Karpas-422 (cell line): ENCODE measurements around the gene STRC. TPM values are rescaled to one million over a fixed set of nuclear protein-coding genes. Genes with fewer than 3 reads are reported as not detected.
"Not testable (repeated sequence)": the region's sequence is repeated elsewhere in the genome, so short reads cannot be mapped to it uniquely, and the experiment has no call there.

Experiments used
- DNase-seq: peaks from one replicate; pipeline ENCODE4 v3.0.0-alpha.2; 2015
- H2AFZ ChIP-seq: fragments of 200-600 bp; sonication (generic); 2 replicates; pipeline ENCODE4 v1.6.1; 2014; ENCODE audit warnings: antibody characterized with exemption, low read length, mixed read lengths
- H3K27ac ChIP-seq: fragments of 200-600 bp; sonication (generic); 2 replicates; pipeline ENCODE4 v1.5.1; 2014; ENCODE audit warnings: mild to moderate bottlenecking, low read length, moderate library complexity
- H3K27me3 ChIP-seq: fragments of 200-600 bp; sonication (generic); 2 replicates; pipeline ENCODE4 v1.6.1; 2014; ENCODE audit warnings: low read length, mixed read lengths
- H3K36me3 ChIP-seq: fragments of 200-600 bp; sonication (generic); 2 replicates; pipeline ENCODE4 v1.6.1; 2014; ENCODE audit warnings: low read length, mixed read lengths; ENCODE audit not compliant: insufficient read depth
- H3K4me1 ChIP-seq: fragments of 200-600 bp; sonication (generic); 2 replicates; pipeline ENCODE4 v1.6.1; 2014; ENCODE audit warnings: mild to moderate bottlenecking, low read length, mixed read lengths
- H3K4me2 ChIP-seq: fragments of 200-600 bp; sonication (generic); 2 replicates; pipeline ENCODE4 v1.6.1; 2014; ENCODE audit warnings: low read length, low read depth, mild to moderate bottlenecking; ENCODE audit not compliant: poor library complexity, severe bottlenecking
- H3K4me3 ChIP-seq: fragments of 200-600 bp; sonication (generic); 2 replicates; pipeline ENCODE4 v1.5.1; 2014; ENCODE audit warnings: mild to moderate bottlenecking, antibody characterized with exemption, low read length, mixed read lengths
- H3K79me2 ChIP-seq: fragments of 200-600 bp; sonication (generic); 2 replicates; pipeline ENCODE4 v1.6.1; 2014; ENCODE audit warnings: mild to moderate bottlenecking, low read length, mixed read lengths
- H3K9ac ChIP-seq: fragments of 200-600 bp; sonication (generic); 2 replicates; pipeline ENCODE4 v1.6.0; 2014; ENCODE audit warnings: low read length
- H3K9me2 ChIP-seq: fragments of 200-600 bp; sonication (generic), shearing (Covaris generic); replicated peaks from 2 replicates; pipeline ENCODE4 v1.6.0; 2014; ENCODE audit warnings: mild to moderate bottlenecking, low read length, moderate library complexity; ENCODE audit not compliant: insufficient read depth
- H3K9me3 ChIP-seq: fragments of 300-700, 200-600 bp; sonication (generic); 2 replicates; pipeline ENCODE4 v1.6.1; 2014; ENCODE audit warnings: low read length, mixed read lengths
- H4K20me1 ChIP-seq: fragments of 200-600 bp; sonication (generic); 2 replicates; pipeline ENCODE4 v1.6.1; 2014; ENCODE audit warnings: mild to moderate bottlenecking, antibody characterized with exemption, low read length, low read depth; ENCODE audit not compliant: insufficient read depth
- total RNA-seq: library from RNA; depleted of rRNA; stranded (reverse); fragments of >200 nt; shearing (Covaris generic); gene quantifications from 2 replicates; pipeline ENCODE4 v1.2.3, GENCODE V29; 2014; ENCODE audit warnings: low replicate concordance; rRNA removed

STRC gene
- total RNA-seq: 0.36 and 1.2 TPM in 2 replicates

GRCh38 chr15:43618700-43619099 lies at the start of gene STRC:
STRC (minus strand) TSS chr15:43618800; CDS start chr15:43618722, 78 bp downstream.
- not testable (repeated sequence) for H3K27me3 ChIP-seq, H3K4me1 ChIP-seq, H4K20me1 ChIP-seq, H3K36me3 ChIP-seq, H3K9me2 ChIP-seq, H2AFZ ChIP-seq, H3K9ac ChIP-seq, H3K27ac ChIP-seq, DNase-seq, H3K4me3 ChIP-seq, H3K9me3 ChIP-seq, H3K79me2 ChIP-seq, H3K4me2 ChIP-seq

GRCh38 chr15:43666177-43666576 lies 47.6 kb upstream of the STRC start:
- H3K9ac ChIP-seq, H3K27ac ChIP-seq, H3K36me3 ChIP-seq, H3K4me1 ChIP-seq, H2AFZ ChIP-seq, H3K4me3 ChIP-seq, DNase-seq, H3K9me2 ChIP-seq, H3K27me3 ChIP-seq, H3K9me3 ChIP-seq, H4K20me1 ChIP-seq, H3K4me2 ChIP-seq, H3K79me2 ChIP-seq: not testable (repeated sequence)

GRCh38 chr15:43663333-43663732 lies 44.7 kb upstream of the STRC start:
- not testable (repeated sequence) for H3K79me2 ChIP-seq, DNase-seq, H3K27ac ChIP-seq, H3K4me1 ChIP-seq, H3K36me3 ChIP-seq, H3K9ac ChIP-seq, H3K4me3 ChIP-seq, H3K9me2 ChIP-seq, H3K9me3 ChIP-seq, H3K4me2 ChIP-seq, H3K27me3 ChIP-seq, H4K20me1 ChIP-seq, H2AFZ ChIP-seq

- not testable (repeated sequence) for H3K4me2 ChIP-seq, H3K9ac ChIP-seq, H3K4me3 ChIP-seq, H3K9me2 ChIP-seq, H3K79me2 ChIP-seq, H2AFZ ChIP-seq, H3K4me1 ChIP-seq, H4K20me1 ChIP-seq, DNase-seq, H3K9me3 ChIP-seq, H3K27me3 ChIP-seq, H3K36me3 ChIP-seq, H3K27ac ChIP-seq
These were observed 43.7 kb upstream of the STRC start for GRCh38 chr15:43662293-43662692.

GRCh38 chr15:43659727-43660126 lies 41.1 kb upstream of the STRC start:
- not testable (repeated sequence) for DNase-seq, H2AFZ ChIP-seq, H3K4me3 ChIP-seq, H3K9me3 ChIP-seq, H3K36me3 ChIP-seq, H3K4me2 ChIP-seq, H3K79me2 ChIP-seq, H3K4me1 ChIP-seq, H3K27ac ChIP-seq, H4K20me1 ChIP-seq, H3K9me2 ChIP-seq, H3K9ac ChIP-seq, H3K27me3 ChIP-seq

- not testable (repeated sequence) for H3K4me2 ChIP-seq, H3K79me2 ChIP-seq, H3K36me3 ChIP-seq, H3K27me3 ChIP-seq, H3K9ac ChIP-seq, H3K4me3 ChIP-seq, H2AFZ ChIP-seq, H3K9me2 ChIP-seq, H4K20me1 ChIP-seq, H3K9me3 ChIP-seq, H3K27ac ChIP-seq
- peak; percentile 4 for DNase-seq
- peaks cover 16% of the 10 kb centered on the region for H3K4me1 ChIP-seq
These were observed 30.9 kb upstream of the STRC start for GRCh38 chr15:43649430-43649926.

- Histone ChIP-seq H3K27ac (no peak within 1 kb of the TSS), H3K79me2 (no peaks in the 10 kb centered on the region), H3K9me3 (no peaks in the 10 kb centered on the region), H3K27me3 (no peaks in the 10 kb centered on the region), H3K9me2 (no peaks in the 10 kb centered on the region), H3K4me2 (no peak within 1 kb of the TSS), H3K4me1 (peaks cover 16% of the 10 kb centered on the region), H4K20me1 (no peaks in the 10 kb centered on the region), H3K36me3 (no peaks in the 10 kb centered on the region), H2AFZ (no peak within 1 kb of the TSS), H3K4me3 (no peak within 1 kb of the TSS), H3K9ac (no peak within 1 kb of the TSS)
- peak; percentile 6 for DNase-seq
These were observed 30.2 kb upstream of the STRC start, which contains the start of gene CATSPER2 for GRCh38 chr15:43648649-43649429. CATSPER2 (minus strand) TSS chr15:43648844; CDS start chr15:43648061, 783 bp downstream.

GRCh38 chr15:43638464-43639204 lies 20.0 kb upstream of the STRC start:
- H3K79me2 ChIP-seq, H3K36me3 ChIP-seq, H3K9me3 ChIP-seq, H4K20me1 ChIP-seq, H3K9ac ChIP-seq, H3K27me3 ChIP-seq, H3K9me2 ChIP-seq, H2AFZ ChIP-seq, H3K4me1 ChIP-seq, H3K4me2 ChIP-seq, H3K27ac ChIP-seq, H3K4me3 ChIP-seq: not testable (repeated sequence)
- DNase-seq: peak; percentile 38
